ENCODE measurements around the gene PROB1.

The PROB1 gene

GRCh38 chr5:139413963-139414362, 19.1 kb upstream of the PROB1 start:
- Histone ChIP-seq H2AFZ (ENCODE audit: low read depth, low read length, severe bottlenecking) (no peak overlapping the region), H3K27ac (ENCODE audit: low read depth, low read length) (no peak overlapping the region), H3K9me3 (ENCODE audit: insufficient read depth, low read length) (no peaks in the 10 kb centered on the region), H3F3A (ENCODE audit: insufficient read depth) (no peaks in the 10 kb centered on the region), H3K4me3 (ENCODE audit: insufficient read depth, low read length, poor library complexity, severe bottlenecking) (no peak overlapping the region), H3K9me2 (replicated peaks; ENCODE audit: insufficient read depth, low read length) (no peaks in the 10 kb centered on the region), H4K20me1 (ENCODE audit: low read depth, low read length) (no peaks in the 10 kb centered on the region), H3K4me2 (ENCODE audit: low read depth, low read length, poor library complexity, severe bottlenecking) (no peak overlapping the region), H3K27me3 (ENCODE audit: low read length) (no peaks in the 10 kb centered on the region), H3K9ac (ENCODE audit: low read length) (no peak overlapping the region), H3K36me3 (ENCODE audit: low read length) (no peaks in the 10 kb centered on the region), H3K79me2 (ENCODE audit: insufficient read depth, low read length) (no peaks in the 10 kb centered on the region)
- TF ChIP-seq CTCF (IDR thresholded peaks at IDR 0.05; ENCODE audit: insufficient read depth, low read length, poor library complexity, severe bottlenecking) (no peak), EZH2phosphoT487 (conservative IDR thresholded peaks at IDR 0.05; ENCODE audit: low read length) (no peak)

GRCh38 chr5:139413153-139413552, 18.2 kb upstream of the PROB1 start:
- no peak overlapping the region for H3K9ac ChIP-seq (ENCODE audit: low read length)
- H2AFZ ChIP-seq (ENCODE audit: low read depth, low read length, severe bottlenecking), result no peak overlapping the region
- H4K20me1 ChIP-seq (ENCODE audit: low read depth, low read length), result no peaks in the 10 kb centered on the region
- no peak overlapping the region for H3K4me2 ChIP-seq (ENCODE audit: low read depth, low read length, poor library complexity, severe bottlenecking)
- H3K9me3 ChIP-seq (ENCODE audit: insufficient read depth, low read length), result no peaks in the 10 kb centered on the region
- H3K27ac ChIP-seq (ENCODE audit: low read depth, low read length), result no peak overlapping the region
- no peak for TF ChIP-seq CTCF (IDR thresholded peaks at IDR 0.05; ENCODE audit: insufficient read depth, low read length, poor library complexity, severe bottlenecking)
- no peak for TF ChIP-seq EZH2phosphoT487 (conservative IDR thresholded peaks at IDR 0.05; ENCODE audit: low read length)
- H3K79me2 ChIP-seq (ENCODE audit: insufficient read depth, low read length), result no peaks in the 10 kb centered on the region
- no peaks in the 10 kb centered on the region for H3K36me3 ChIP-seq (ENCODE audit: low read length)
- H3K9me2 ChIP-seq (replicated peaks; ENCODE audit: insufficient read depth, low read length), result no peaks in the 10 kb centered on the region
- no peaks in the 10 kb centered on the region for H3K27me3 ChIP-seq (ENCODE audit: low read length)
- no peak overlapping the region for H3K4me3 ChIP-seq (ENCODE audit: insufficient read depth, low read length, poor library complexity, severe bottlenecking)
- no peaks in the 10 kb centered on the region for H3F3A ChIP-seq (ENCODE audit: insufficient read depth)

GRCh38 chr5:139410993-139411828, 16.3 kb upstream of the PROB1 start:
- H3K79me2 ChIP-seq (ENCODE audit: insufficient read depth, low read length), result no peaks in the 10 kb centered on the region
- TF ChIP-seq CTCF (IDR thresholded peaks at IDR 0.05; ENCODE audit: insufficient read depth, low read length, poor library complexity, severe bottlenecking) (no peak), EZH2phosphoT487 (conservative IDR thresholded peaks at IDR 0.05; ENCODE audit: low read length) (no peak)
- no peaks in the 10 kb centered on the region for H3K9me3 ChIP-seq (ENCODE audit: insufficient read depth, low read length)
- H2AFZ ChIP-seq (ENCODE audit: low read depth, low read length, severe bottlenecking), result no peak overlapping the region
- no peaks in the 10 kb centered on the region for H3K36me3 ChIP-seq (ENCODE audit: low read length)
- H3K4me3 ChIP-seq (ENCODE audit: insufficient read depth, low read length, poor library complexity, severe bottlenecking), result no peak overlapping the region
- H4K20me1 ChIP-seq (ENCODE audit: low read depth, low read length), result no peaks in the 10 kb centered on the region
- H3K27ac ChIP-seq (ENCODE audit: low read depth, low read length), result no peak overlapping the region
- H3K9ac ChIP-seq (ENCODE audit: low read length), result no peak overlapping the region
- H3K9me2 ChIP-seq (replicated peaks; ENCODE audit: insufficient read depth, low read length), result no peaks in the 10 kb centered on the region
- no peaks in the 10 kb centered on the region for H3K27me3 ChIP-seq (ENCODE audit: low read length)
- no peaks in the 10 kb centered on the region for H3F3A ChIP-seq (ENCODE audit: insufficient read depth)
- H3K4me2 ChIP-seq (ENCODE audit: low read depth, low read length, poor library complexity, severe bottlenecking), result no peak overlapping the region

All from SU-DHL-6 (cell line).